Activated CD4-positive, alpha-beta T cell treated with anti-CD3 and anti-CD28 coated beads for 1 hour (primary cell): ENCODE measurements around the gene TSR3.
"Not testable (repeated sequence)": the region's sequence is repeated elsewhere in the genome, so short reads cannot be mapped to it uniquely, and the experiment has no call there.

Source experiments
- DNase-seq: peaks from one replicate; pipeline ENCODE4 v3.0.0-alpha.2; 2020

Gene TSR3

GRCh38 chr16:1335996-1336395 lies 15.7 kb downstream of the TSR3 start:
- DNase-seq: no peak

GRCh38 chr16:1335211-1335971 lies 16.3 kb downstream of the TSR3 start:
- DNase-seq: no peak

- no peak for DNase-seq
These were observed 16.9 kb downstream of the TSR3 start for GRCh38 chr16:1334739-1335138.

- no peak for DNase-seq
These were observed 17.6 kb downstream of the TSR3 start for GRCh38 chr16:1333854-1334700.

- DNase-seq: no peak
These were observed 18.4 kb downstream of the TSR3 start, which contains the start of gene BAIAP3 for GRCh38 chr16:1333149-1333812. TSS of gene BAIAP3 (plus strand) at chr16:1333645. CDS start at chr16:1338550, 4,905 bp downstream.

- no peak for DNase-seq
These were observed 19.0 kb downstream of the TSR3 start for GRCh38 chr16:1332618-1333148.

GRCh38 chr16:1331712-1332617 lies 19.7 kb downstream of the TSR3 start:
- DNase-seq: no peak

- no peak for DNase-seq
These were observed 20.6 kb downstream of the TSR3 start for GRCh38 chr16:1330931-1331711.

GRCh38 chr16:1330260-1330914 lies 21.3 kb downstream of the TSR3 start:
- DNase-seq: no peak

- not testable (repeated sequence) for DNase-seq
These were observed 22.7 kb downstream of the TSR3 start for GRCh38 chr16:1328961-1329360.

- not testable (repeated sequence) for DNase-seq
These were observed 23.5 kb downstream of the TSR3 start for GRCh38 chr16:1328136-1328535.

- DNase-seq: no peak
These were observed 24.1 kb downstream of the TSR3 start for GRCh38 chr16:1327619-1327947.

- no peak for DNase-seq
These were observed 24.6 kb downstream of the TSR3 start for GRCh38 chr16:1326946-1327618.

- no peak for DNase-seq
These were observed 25.3 kb downstream of the TSR3 start for GRCh38 chr16:1326391-1326790.

- no peak for DNase-seq
These were observed 25.9 kb downstream of the TSR3 start for GRCh38 chr16:1325673-1326371.

GRCh38 chr16:1325261-1325660 lies 26.4 kb downstream of the TSR3 start:
- DNase-seq: no peak

GRCh38 chr16:1324286-1324826 lies 27.3 kb downstream of the TSR3 start:
- DNase-seq: no peak

GRCh38 chr16:1323296-1324239 lies 28.1 kb downstream of the TSR3 start:
- DNase-seq: no peak
